GM21737 (cell line): ENCODE data around the gene IFT27.
"Not testable (repeated sequence)": the region's sequence is repeated elsewhere in the genome, so short reads cannot be mapped to it uniquely, and the experiment has no call there.

Source experiments
- ATAC-seq: cut with Tn5 transposase; IDR thresholded peaks from one replicate; pipeline ENCODE4 v1.9.1; 2021; ENCODE audit warnings: mild to moderate bottlenecking, moderate library complexity; ENCODE audit not compliant: unreplicated experiment

The IFT27 gene

DNA sequence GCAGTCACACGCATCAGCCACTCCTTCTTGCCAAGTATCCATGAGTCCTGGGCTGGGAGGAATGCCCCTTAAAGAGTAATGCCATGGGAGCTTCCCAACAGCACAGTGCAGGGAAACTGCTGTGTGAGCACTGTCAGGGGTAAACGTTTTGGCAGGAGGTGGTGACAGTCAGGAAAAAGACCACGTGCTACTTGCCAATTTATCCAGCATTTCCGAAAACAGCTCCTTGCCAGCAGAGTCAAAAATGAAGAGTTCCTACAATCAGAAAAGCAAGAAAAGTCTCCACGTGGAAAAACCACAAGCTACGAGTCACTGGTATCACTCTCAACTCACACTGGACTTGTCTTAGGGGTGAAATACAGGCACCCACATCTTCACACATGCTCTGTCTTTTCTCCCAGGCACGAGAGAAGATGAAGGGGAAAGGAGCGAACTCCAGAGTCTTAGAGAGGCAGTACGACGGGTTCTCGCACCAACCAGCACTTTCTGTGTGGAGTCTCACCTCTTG, 9.9 kb downstream of the IFT27 start:
- no peak for ATAC-seq

DNA sequence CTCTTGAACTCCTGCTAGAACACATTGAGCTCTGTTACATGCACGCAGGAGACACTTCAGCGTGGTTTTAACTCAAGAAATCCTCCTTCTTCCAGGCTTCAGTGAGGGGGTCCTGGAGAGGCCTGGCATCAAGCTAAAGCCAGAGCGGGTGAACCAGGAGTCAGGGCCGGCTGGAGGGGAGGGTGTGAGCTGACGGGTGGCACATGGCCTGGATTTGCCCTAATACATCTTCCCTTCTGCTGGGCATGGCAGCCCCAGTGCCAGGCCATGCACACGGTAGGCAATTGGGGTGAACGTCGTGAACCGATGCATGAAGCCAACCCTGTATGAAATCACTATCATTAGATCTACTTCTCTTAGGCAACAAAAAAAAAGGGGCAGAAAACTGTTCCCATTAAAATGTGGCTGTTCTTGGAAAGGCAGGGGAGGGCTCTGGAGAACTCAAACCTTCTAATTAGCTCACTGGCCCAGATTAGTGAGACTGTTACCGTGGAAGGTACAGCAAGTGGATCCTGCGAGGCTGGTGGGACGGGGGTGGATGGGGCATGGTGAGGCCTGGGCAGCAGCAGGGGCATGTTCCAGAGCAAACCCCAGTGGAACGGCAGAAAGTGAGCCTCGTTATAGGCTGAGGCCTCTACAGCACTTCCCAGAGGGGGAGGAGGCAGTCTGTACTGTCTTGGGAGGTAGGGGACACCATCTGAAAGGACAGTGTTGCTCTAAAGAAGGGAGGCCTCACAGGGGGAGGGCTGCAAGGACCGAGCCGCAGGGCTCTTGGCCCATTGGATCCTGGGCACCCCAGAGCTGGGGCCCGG, 10.6 kb downstream of the IFT27 start:
- no peak for ATAC-seq

DNA sequence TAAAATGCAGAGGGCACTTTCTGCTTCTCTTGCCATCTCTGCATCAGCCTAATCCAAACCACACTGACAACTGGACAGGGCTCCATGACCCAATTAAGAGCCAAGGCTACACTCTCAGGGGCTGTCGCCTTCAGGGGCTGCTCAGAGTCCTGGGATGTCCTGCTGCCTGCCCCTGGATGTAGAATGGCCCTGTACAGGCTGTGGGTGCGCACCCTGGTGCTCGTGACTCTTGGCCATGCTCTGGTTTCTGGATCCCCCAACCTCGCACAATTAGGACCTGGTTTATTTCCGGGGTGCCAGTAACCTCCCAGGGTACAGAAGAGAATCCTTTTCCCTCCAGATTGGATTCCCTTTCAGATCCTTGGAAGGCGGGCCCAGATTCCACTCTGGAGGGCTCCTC, 11.3 kb downstream of the IFT27 start:
- no peak for ATAC-seq

DNA sequence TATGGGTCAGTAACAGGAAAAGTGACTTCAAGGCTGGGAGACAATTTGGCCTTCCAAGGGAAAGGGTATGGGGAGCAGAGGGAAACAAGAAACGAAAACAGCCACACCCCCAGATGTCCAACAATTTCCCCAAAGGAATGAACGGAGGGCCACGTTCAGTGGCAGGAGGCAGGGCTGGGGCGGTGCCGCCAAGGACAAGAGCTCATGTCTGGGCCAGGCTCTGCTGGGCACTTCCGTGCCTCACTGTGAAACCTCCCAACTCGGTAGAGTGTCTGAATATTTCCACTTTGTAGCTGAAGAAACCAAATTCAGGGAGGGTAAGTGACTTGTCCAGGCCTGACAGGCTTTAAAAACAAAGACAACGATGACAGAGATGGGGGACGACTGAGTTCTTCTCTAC, 11.9 kb downstream of the IFT27 start:
- ATAC-seq, result no peak

DNA sequence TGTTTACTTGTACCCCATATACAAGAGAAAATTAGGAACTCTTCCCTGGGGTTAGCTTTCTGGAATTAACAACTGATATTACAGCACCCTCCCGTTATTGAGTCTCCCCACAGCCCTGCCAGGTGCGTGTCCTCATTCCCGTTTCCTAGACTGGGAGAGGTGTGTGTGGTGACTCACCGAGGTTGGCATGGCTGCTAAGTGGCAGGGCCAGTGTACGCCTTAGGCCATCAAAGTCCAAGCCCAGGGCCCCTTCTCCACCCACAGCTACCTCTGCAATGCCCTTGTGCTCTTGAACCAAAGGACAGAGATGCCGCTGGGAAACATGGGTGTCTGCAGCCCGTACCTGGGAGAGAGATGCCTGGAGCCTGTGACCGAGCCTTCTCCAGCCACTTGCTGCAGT, 12.3 kb downstream of the IFT27 start:
- no peak for ATAC-seq

DNA sequence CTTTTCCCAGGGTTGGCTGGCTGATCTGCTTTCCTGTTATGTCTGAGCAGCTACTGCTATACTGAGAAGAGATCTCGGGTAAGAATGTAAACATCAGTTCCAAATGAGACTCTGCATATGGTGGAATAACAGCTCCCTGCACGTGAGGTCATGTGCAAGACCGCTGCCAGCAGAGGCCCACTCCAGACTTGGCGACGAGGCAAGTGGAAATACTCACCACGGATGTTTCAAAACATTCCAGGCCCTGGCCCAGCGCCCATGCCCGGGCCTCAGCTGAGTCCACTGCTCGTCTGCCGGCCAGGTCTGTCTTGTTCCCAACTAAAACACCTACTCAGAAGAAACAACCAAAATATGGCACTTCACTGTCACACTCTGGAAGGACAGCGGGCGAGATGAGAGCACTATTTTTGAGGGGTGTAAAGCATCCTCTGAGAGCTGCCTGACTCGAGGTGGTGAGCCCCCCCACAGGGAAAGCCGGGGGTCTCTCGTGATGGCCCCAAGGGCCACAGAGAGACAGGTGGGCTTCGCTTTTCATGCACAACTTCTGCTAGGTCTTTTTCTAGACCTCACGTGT, 13.1 kb downstream of the IFT27 start:
- no peak for ATAC-seq

DNA sequence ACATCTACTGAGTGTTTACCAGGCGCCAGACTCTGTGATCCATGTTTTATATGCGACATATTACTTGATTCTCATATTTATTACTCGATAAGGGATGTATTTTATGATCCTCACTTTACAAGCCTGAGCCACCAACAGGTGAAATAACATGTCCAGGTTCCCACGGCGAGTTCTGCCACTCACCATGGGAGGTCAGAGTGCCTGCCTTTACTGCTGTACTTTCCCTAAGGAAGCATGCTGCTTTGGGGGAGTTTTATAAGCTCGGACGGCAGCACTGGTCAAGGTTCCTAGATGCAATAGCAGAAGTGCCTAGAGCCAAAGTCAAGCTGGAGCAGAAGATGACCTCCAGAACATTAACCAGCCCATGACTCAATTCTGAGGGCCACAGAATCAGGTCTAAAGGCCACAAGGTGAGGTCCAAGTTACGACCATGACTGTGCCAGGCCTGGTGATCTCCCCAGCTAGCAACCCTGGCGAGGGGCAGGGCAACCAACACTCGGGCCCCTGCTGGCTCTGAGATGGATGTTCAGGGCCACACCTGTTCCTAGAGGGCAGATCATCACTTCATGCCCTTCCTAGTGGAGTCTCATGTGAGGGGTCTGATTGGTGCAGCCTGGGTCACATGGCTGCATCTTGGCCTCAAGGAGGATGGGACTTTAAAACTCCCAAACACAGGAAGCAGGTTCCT, 14.2 kb downstream of the IFT27 start:
- ATAC-seq, result no peak

DNA sequence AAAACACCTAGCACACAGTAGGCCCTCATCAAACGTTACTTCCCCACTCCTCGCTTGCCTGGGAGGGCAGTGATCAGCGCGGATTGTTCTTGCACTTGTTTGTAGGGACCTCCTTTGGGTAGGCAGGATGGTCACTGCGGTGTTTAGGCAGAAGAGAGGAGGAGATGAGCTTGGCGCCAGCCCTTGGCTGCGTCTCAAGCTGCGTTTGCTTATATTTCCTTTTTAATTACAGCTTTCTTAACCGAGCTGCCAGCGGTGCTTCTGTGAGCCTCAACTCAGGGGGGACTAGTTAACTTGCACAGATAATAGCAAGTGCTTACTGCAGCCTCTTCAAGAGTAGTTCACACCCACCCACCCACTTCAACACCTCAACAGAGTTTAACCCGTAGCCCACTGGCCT, 15.1 kb downstream of the IFT27 start:
- ATAC-seq, result no peak

DNA sequence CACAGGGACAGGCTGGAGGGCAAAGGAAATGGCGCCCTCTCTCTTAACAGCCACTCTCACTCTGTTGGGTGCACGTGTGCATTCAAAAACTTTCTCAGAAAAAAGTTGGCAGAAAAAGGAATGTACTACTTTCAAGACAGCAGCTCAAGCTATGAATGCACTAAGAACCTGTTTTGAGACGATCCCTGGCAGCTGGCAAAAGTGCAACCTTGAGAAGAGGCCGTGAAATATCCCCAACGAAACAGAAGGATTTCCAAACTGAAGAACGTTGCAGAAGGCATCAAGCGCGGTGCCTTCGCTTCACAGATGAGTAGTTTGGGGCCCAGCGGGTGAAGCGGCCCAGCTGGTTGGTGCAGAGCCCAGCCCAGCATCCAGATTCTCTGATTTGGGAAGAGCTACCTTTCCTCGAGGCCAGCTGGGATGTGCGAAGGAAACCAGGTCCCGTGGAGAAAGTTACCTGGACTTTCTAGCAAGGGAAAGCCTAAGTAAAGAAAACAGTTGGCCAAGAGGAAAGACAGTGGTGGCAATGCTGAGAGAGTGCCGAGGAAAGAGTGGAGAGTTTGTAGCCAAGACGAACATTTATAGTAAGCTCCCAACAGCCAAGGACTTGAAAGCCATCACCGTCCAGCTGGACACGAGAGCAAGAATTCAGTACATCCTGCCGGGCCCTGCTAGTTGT, 16.3 kb downstream of the IFT27 start:
- ATAC-seq, result no peak

DNA sequence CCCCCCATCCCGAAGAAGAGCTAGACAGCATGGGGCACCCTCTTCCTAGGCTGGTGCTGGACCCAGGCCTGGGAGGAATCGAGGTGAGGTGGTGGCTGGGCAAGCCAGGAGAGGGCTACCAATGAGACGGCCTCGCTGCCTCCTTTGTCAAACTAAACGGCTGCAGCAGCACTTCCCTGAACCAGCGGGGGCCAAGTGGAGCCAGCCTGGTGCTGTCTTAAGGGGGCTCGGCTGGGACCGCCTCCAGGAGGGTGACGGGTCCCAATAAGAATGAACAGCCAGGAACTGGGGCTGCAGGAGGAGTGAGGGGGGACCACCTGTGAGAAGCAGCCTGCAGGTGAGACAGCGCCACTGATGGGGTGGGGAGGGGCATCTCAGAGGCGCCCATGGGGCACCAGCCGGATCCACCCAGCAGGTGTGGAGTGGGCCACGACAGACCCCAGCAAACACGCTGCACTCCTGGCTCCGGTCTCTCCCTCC, 17.1 kb downstream of the IFT27 start:
- ATAC-seq, result no peak

DNA sequence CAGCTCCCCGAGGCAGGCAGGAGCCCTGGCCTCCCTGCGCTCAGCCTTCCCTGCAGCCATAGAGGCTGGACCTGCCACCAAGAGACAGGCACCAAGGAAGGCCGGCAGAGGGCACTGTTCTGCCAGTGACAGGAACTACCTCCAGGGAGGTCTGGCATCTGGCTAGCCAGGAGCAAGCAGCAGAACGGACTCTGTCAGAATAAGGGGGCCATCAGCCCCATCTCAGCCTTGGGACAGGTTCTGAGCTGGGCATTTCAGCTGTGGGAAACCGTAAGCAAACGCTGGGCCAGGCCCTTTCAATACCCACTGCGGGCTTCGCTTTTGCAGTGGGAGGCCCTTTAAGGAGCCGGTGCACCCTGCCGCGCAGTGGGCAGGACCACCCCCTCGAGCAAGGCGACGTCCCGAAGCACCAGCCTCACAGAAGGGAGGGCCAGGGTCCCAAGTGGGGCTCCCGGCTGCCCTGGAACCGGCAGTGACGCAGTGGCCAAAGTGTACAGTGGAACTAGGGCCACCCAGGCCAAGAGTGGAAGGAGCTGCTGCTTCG, 18.2 kb downstream of the IFT27 start:
- no peak for ATAC-seq

DNA sequence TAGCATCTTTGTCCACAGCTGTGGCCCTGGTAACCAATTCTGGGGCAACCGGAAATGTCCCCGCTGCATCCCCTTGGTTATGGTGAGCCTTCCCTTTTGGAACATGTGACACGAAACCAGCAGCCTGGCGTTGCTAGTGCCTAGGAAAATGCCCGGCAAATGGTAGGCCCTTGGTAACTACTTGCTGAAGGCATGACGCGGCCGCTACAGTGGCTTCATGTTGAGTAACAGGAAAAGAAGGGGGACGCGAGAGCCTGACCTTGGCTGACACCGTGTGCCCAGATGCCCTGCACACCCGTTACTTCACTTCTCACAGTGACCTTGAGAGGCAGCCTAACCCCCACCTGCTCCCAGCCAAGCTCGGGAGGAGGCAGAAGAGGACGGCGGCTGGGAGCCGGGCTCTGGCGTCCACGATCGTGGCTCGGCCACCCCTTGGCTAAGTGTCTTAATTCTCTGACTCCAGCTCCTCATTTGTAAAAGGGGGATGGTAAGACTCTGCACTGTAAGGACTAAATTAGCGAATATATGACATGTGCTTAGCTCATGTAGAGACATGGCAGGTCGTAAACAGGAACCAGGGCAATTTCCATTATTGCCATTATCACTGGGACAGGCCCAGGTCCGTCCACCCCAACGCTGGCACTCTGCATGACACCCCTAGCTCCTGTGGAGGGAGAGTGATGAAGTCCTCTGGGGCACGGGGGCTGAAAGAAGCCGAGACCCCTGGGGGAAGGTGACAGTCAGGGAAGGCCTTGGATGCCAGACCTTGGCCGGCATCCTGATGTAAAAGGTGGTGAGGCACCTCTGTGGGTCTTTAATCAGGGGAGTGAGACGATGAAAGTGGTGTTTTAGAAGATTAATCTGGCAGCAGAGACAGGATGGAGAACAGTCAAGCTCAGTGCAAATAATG, 18.9 kb downstream of the IFT27 start:
- ATAC-seq, result no peak

DNA sequence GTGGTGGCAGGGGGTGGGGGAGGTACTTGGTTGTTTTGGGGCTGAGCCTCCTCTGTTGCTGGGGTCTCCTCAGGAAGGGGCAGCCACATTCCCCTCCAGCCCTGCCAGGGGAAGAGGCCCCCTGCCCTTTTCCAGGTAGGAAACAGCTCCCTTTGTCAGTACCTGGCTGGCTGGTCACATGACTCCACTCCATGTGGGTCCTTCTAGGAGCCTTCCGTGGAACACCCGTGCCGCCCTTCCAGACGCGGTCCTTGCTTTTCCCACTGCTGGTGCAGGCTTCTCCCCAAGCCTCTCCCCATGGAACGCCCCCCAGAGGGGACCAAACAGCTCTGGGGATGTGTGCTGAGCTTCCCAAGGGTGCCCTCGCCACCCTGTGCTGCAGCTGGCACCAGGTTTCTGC, 19.9 kb downstream of the IFT27 start:
- ATAC-seq, result no peak

DNA sequence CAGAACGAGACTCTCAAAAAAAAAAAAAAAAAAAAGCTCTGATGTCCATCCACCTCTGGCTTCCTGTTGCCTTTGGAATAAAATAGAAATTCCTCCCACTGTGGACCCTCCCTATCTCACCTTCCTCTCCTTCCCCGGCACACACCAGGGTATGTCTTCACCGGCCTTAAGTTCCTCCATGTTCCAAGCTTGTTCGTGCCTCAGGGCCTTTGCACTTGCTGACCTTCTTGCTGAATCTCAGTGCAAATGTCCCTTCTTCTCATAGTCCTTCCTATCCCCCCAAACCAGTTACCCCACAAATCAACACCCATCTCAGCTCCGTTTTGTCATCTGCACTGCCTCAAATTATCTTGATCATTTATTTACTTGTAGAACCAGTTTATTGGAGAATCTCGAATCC, 20.6 kb downstream of the IFT27 start:
- no peak for ATAC-seq

DNA sequence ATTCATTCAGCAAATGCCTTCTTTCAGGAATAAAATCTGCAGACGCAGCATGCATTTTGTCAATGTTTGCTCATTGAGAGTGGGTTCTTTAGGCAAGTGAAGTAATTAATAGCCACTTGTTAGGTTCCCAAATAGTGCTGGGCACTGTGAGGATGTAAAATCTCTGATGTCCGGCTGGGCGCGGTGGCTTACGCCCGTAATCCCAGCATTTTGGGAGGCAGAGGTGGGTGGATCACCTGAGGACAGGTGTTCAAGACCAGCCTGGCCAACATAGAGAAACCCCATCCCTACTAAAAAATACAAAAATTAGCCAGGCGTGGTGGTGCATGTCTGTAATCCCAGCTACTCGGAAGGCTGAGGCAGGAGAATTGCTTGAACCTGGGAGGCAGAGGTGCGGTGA, 21.0 kb downstream of the IFT27 start:
- ATAC-seq, result not testable (repeated sequence)

DNA sequence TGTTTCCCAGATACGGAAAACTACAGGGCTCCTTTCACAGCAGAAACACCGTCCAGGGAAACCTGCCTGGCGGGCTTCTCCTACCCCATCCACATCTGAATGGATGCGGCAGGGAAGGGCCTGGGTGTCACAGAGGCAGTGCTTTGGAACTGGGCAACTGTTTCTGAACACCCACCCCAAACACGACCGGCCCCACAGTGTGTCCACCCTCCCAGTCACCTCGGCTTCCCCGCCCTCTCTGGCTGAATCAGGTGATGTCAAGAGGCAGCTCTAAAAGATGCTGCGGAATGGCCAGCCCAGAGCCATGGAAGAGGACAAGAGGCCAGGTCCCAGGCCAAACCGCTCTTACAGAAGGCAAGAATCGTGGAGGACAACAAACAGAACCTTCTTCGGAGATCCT, 22.0 kb downstream of the IFT27 start:
- ATAC-seq, result no peak

DNA sequence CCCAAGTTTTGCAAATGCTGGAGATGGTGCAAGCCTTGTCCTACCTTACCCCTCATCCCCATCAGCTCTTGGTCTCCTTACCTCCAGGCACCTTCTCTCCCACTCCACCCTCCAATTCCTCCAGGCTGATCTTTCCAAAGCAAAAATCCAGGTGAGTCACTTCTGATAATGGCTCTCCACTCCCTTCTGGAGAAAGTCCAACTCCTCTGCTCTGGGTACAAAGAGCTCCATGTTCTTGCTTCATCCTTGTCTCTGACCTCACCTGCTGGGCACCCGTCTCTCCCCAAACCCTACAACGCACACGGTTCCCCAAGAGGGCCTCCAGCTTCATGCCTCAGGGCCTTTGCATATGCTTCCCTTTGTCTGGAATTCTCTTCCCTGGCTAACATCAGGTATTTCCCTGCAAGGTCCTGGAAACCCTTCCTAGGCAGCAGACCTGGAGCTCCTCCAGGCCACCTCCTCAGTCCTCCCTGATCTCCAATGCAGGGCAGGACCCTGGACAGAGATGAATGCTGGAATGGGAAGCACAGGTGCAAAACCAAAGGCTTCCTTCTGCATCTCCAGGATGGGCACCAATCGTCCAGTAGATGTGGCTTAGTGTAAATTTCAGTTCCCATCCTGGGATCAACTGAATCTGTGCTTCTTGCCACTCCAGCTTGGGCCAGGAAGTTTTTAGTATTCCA, 22.7 kb downstream of the IFT27 start:
- no peak for ATAC-seq

DNA sequence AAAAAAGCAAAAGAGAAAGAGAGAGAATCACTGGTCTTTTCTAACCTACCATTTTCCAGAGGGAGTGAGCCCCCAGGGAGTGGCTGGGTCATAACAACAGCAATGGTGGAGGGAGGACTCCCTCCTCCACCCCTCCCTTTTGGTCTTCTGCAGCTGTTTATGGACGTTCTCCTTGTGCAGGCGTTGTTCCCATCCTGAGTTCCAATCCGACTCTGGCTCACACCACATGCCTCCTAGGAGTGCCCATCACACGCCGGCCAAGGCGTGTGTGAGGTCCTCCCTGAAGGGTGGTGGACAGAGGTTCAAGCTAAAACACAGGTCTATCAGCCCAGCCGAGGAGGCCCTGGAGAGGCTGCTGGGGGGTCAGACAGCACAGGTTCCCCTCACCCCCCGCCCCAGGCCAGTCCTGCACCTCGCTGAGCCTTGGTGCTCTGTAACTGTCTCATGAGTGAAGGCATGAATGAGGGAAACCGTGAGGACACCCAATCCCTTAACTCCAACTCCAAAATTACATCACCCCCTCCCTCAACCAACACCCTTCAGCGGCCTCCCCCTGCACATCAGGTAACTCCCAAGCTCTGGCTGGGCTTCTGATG, 29.4 kb downstream of the IFT27 start:
- no peak for ATAC-seq
